Measurements from ENCODE around the gene ANKH.

ANKH gene

GRCh38 chr5:14787801-14788579 lies 83.6 kb downstream of the ANKH start:
- H3K36me3 ChIP-seq: no peaks in the 10 kb centered on the region
- no peak for DNase-seq
- H3K4me3 ChIP-seq (ENCODE audit: low read depth, low read length): no peak overlapping the region
- no peaks in the 10 kb centered on the region for H3K27me3 ChIP-seq
- TF ChIP-seq CTCF (IDR thresholded peaks at IDR 0.05; ENCODE audit: low read depth, low read length): no peak
- no peaks in the 10 kb centered on the region for H3K9me3 ChIP-seq
- H3K4me1 ChIP-seq: no peaks in the 10 kb centered on the region

- Histone ChIP-seq H3K36me3 (no peaks in the 10 kb centered on the region), H3K4me3 (ENCODE audit: low read depth, low read length) (no peak overlapping the region), H3K27me3 (no peaks in the 10 kb centered on the region), H3K9me3 (no peaks in the 10 kb centered on the region), H3K4me1 (no peaks in the 10 kb centered on the region)
- DNase-seq: no peak
- no peak for TF ChIP-seq CTCF (IDR thresholded peaks at IDR 0.05; ENCODE audit: low read depth, low read length)
Observed at GRCh38 chr5:14783691-14784090, 87.9 kb downstream of the ANKH start.

- TF ChIP-seq CTCF (IDR thresholded peaks at IDR 0.05; ENCODE audit: low read depth, low read length): no peak
- Histone ChIP-seq H3K27me3 (no peaks in the 10 kb centered on the region), H3K9me3 (no peaks in the 10 kb centered on the region), H3K4me1 (no peaks in the 10 kb centered on the region), H3K36me3 (no peaks in the 10 kb centered on the region), H3K4me3 (ENCODE audit: low read depth, low read length) (no peak overlapping the region)
- DNase-seq: no peak
Observed at GRCh38 chr5:14782591-14782990, 89.0 kb downstream of the ANKH start.

- no peak for TF ChIP-seq CTCF (IDR thresholded peaks at IDR 0.05; ENCODE audit: low read depth, low read length)
- no peaks in the 10 kb centered on the region for H3K9me3 ChIP-seq
- DNase-seq: no peak
Observed at GRCh38 chr5:14781106-14781505, 90.5 kb downstream of the ANKH start.

GRCh38 chr5:14779975-14780374 lies 91.6 kb downstream of the ANKH start:
- H3K36me3 ChIP-seq: no peaks in the 10 kb centered on the region
- H3K4me3 ChIP-seq (ENCODE audit: low read depth, low read length): no peak overlapping the region
- H3K9me3 ChIP-seq: no peaks in the 10 kb centered on the region
- no peaks in the 10 kb centered on the region for H3K4me1 ChIP-seq
- TF ChIP-seq CTCF (IDR thresholded peaks at IDR 0.05; ENCODE audit: low read depth, low read length): no peak
- DNase-seq: no peak
- no peaks in the 10 kb centered on the region for H3K27me3 ChIP-seq

More at GRCh38 chr5:14781106-14781505, 90.5 kb downstream of the ANKH start:
- H3K4me1 ChIP-seq: no peaks in the 10 kb centered on the region
- H3K36me3 ChIP-seq: no peaks in the 10 kb centered on the region
- H3K4me3 ChIP-seq (ENCODE audit: low read depth, low read length): no peak overlapping the region
- H3K27me3 ChIP-seq: no peaks in the 10 kb centered on the region

GRCh38 chr5:14778792-14779070 lies 92.8 kb downstream of the ANKH start:
- DNase-seq: no peak
- no peak for TF ChIP-seq CTCF (IDR thresholded peaks at IDR 0.05; ENCODE audit: low read depth, low read length)

More at GRCh38 chr5:14778792-14779070, 92.8 kb downstream of the ANKH start:
- no peak overlapping the region for H3K4me3 ChIP-seq (ENCODE audit: low read depth, low read length)
- no peaks in the 10 kb centered on the region for H3K9me3 ChIP-seq
- H3K27me3 ChIP-seq: no peaks in the 10 kb centered on the region
- no peaks in the 10 kb centered on the region for H3K36me3 ChIP-seq
- H3K4me1 ChIP-seq: no peaks in the 10 kb centered on the region
